GM04504 (cell line): Measurements from ENCODE around the gene MPIG6B.

Source experiments
- DNase-seq: peaks from one replicate; pipeline ENCODE4 v3.0.0-alpha.2; 2012; ENCODE audit warnings: low read depth

MPIG6B gene

DNA sequence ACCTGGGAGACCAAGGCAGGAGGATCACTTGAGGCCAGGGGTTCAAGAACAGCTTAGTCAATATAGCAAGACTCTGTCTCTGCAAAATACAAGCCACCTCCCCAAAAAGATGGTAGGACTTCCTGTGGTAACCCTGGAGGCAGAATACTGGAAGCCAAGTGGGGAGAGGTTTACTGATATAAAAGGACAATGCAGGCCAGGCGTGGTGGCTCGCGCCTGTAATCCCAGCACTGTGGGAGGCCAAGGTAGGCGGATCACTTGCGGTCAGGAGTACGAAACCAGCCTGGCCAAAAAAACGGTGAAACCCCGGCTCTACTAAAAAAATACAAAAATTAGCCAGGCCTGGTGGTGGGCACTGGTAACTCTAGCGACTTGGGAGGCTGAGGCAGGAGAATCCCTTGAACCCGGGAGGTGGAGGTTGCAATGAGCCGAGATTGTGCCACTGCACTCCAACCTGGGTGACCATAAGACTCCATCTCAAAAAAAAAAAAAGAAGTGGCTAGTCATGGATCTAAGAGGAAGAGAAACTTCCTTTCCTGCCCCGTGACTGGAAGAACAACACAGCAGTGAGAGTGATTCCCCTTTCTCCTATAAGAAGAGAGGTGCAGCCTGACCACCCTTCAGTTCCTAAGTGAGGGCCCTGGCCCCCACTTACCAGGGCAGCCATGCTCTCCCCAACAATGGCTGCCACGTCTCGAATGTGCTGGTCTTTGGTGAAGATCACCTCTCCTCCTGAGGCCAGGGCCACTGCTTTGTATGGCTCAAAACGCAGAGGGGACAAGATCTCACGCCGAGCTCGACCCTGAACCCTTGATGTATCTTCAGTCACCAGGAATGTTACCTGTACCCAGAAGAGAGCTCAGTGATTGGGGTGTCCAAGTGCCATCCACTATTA, 45.4 kb downstream of the MPIG6B start:
- no peak for DNase-seq

DNA sequence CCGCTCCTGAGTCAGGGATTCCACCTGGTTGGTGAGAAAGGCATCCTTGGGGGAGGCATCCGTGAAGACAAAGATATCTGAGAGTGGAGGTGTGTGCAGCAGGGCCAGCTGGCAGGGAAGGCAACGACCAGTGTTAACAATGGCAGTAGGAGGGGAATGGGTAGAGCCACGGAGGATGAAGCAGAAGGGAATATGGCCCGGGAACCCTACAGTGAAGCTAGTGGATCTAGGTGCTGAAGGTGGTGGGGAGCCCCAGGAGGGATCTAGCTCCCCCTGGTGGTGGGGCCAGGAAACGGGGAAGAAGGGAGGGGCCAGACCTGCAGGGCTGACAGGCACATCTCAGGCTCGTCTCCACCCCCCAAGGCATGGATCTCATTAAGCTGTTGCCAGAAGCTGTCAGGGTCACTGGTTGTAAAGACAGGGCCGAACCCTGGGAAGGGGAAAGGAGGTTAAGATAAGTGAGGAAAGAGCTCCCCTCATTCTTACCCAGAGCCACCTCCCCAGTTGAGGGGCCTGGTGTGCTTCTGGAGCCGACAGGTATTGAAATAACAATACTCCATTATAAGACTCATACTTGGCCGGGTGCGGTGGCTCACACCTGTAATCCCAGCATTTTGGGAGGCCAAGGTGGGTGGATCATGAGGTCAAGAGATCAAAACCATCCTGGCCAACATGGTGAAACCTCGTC, 46.7 kb downstream of the MPIG6B start:
- DNase-seq = no peak

DNA sequence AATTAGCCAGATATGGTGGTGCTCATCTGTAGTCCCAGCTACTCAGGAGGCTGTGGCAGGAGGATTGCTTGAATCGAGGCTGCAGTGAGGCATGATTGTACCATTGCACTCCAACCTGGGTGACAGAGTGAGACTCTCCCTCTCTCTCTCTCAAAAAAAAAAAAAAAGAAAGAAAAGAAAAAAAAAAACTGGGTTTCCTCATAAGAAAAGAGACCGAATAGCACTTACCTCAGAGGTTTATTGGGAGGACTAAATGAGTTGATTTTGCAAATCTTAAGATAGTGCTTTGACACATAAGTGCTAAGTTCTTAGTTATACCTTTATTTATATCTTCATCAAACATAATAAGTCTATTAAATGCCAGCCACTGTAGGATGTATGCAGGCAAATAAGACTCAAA, 47.7 kb downstream of the MPIG6B start:
- DNase-seq = no peak

DNA sequence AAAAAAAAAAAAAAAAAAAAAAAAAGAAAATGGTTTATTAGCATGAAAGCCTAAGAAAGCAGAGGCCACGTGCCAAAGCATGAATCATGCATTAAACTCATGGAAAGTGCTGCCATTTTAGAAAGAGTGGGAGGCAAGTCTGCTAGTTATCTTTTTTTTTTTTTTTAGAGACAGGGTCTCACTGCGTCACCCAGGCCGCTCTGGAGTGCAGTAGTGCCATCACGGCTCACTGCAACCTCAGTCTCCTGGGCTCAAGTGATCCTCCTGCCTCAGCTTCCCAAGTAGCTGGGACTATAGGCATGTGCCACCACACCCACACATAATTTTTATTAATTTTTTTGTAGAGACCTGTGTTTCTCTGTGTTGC, 48.8 kb downstream of the MPIG6B start:
- DNase-seq = no peak

DNA sequence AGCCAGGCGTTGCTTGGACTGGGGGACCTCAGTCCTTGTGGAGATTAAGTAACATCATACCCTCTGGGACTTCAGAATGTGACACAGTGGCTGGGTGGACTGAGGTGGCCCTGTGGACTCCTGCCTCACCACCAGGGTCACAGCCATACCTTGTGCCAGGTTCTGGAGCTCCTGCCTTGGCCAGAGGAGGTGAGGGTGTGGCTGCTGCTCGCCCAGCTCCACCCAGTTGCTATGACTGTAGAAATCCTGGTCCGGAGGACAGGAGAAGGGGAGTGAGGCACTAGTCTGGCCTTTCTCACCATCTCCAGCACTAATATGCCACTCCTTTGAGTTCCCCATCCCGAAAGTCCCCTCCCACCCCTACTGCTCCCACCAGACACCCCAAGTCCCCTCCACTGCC, 52.0 kb downstream of the MPIG6B start:
- DNase-seq = no peak

DNA sequence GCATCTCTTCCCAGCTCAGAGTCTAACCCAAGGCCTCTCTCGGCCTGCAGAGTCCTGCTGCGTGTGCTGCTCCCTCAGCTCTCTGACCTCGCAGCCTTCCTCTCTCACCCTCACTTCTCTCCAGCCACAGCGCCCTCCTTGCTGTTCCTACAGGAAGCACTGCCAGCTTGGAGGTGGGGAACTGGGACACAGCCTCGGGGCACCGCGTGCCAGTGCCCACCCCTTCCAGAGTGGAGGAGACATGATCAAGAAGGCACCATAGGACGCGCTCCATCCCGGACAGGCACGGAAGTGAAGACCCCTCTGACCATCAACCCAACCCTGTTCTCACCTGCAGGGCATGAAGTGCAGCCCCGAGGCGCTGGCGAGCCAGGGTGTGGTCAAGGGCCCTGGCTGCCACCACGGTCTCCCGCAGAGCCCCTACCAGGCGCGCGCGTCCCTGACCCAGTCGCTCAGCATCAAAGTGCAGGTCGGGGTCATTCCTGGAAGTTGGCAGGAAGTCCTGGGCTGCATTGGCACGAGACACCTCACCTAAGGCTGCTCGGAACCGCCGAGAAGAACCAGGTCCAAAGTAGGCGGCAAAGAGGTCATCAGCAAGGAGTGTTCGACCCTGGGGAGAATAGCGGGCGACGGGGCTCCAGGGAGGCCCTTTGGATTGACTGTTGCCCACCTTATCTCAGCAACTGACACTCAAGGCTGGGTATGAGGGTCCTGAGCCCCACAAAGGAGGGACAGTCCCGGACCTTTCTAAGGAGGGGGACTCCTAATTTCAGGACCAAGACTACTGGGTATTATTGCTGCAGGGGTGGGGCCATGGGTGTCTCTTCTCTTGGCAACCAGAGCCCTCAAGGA, 52.7 kb downstream of the MPIG6B start:
- DNase-seq = no peak
